ENCODE data around the gene LBH.

Gene LBH

GRCh38 chr2:30231212-30231995 lies at the start of gene LBH:
Gene LBH, plus strand, starts transcription at chr2:30231534. Its CDS starts 205 bp downstream, at chr2:30231739.
- peak; percentile 93 for DNase-seq

- DNase-seq = no peak
These were observed 47.3 kb upstream of the LBH start for GRCh38 chr2:30184035-30184434.

- DNase-seq = no peak
These were observed 46.2 kb upstream of the LBH start for GRCh38 chr2:30185178-30185577.

- no peak for DNase-seq
These were observed 43.0 kb upstream of the LBH start for GRCh38 chr2:30188292-30188691.

- no peak for DNase-seq
These were observed 40.7 kb upstream of the LBH start for GRCh38 chr2:30190637-30191036.

GRCh38 chr2:30191107-30191506 lies 40.2 kb upstream of the LBH start:
- DNase-seq = no peak

- no peak for DNase-seq
These were observed 39.5 kb upstream of the LBH start for GRCh38 chr2:30191819-30192271.

GRCh38 chr2:30192314-30192713 lies 39.0 kb upstream of the LBH start:
- DNase-seq = no peak

- DNase-seq = no peak
These were observed 38.1 kb upstream of the LBH start for GRCh38 chr2:30193104-30193681.

- DNase-seq = no peak
These were observed 36.9 kb upstream of the LBH start for GRCh38 chr2:30194421-30194820.

GRCh38 chr2:30195016-30195415 lies 36.3 kb upstream of the LBH start:
- no peak for DNase-seq

- no peak for DNase-seq
These were observed 33.7 kb upstream of the LBH start for GRCh38 chr2:30197570-30198192.

GRCh38 chr2:30201990-30202389 lies 29.3 kb upstream of the LBH start:
- no peak for DNase-seq

- DNase-seq = no peak
These were observed 28.2 kb upstream of the LBH start for GRCh38 chr2:30203156-30203555.

- no peak for DNase-seq
These were observed 27.1 kb upstream of the LBH start for GRCh38 chr2:30204281-30204680.

- DNase-seq = no peak
These were observed 25.9 kb upstream of the LBH start for GRCh38 chr2:30205456-30205855.

GRCh38 chr2:30206461-30207430 lies 24.6 kb upstream of the LBH start:
- no peak for DNase-seq

- DNase-seq = peak; percentile 63
These were observed 22.9 kb upstream of the LBH start for GRCh38 chr2:30208453-30208852.

GRCh38 chr2:30209227-30209626 lies 22.1 kb upstream of the LBH start:
- DNase-seq = peak; percentile 34

- DNase-seq = no peak
These were observed 18.0 kb upstream of the LBH start for GRCh38 chr2:30213326-30213725.

- DNase-seq = no peak
These were observed 17.3 kb upstream of the LBH start for GRCh38 chr2:30213907-30214463.

GRCh38 chr2:30216157-30216556 lies 15.2 kb upstream of the LBH start:
- DNase-seq = no peak

Measured in CD4-positive, alpha-beta T cell treated with Interleukin-17A for 4 hours (primary cell).